ENCODE results near the gene CNKSR3.

Gene CNKSR3

GRCh38 chr6:154471609-154472362, 38.7 kb downstream of the CNKSR3 start:
- no peak overlapping the region for H2BK120ac ChIP-seq (ENCODE audit: low read depth, low read length)
- H3K27ac ChIP-seq (ENCODE audit: low read depth, low read length) = no peak overlapping the region
- no peak for DNase-seq

GRCh38 chr6:154469306-154469935, 41.1 kb downstream of the CNKSR3 start:
- no peak overlapping the region for H4K5ac ChIP-seq (ENCODE audit: low read length)
- no peak overlapping the region for H3K9ac ChIP-seq (ENCODE audit: low read length)
- no peak overlapping the region for H2BK15ac ChIP-seq (replicated peaks; ENCODE audit: low read depth)
- peaks cover 5% of the 10 kb centered on the region for H3K79me1 ChIP-seq (ENCODE audit: low read length)
- H3K27ac ChIP-seq (ENCODE audit: low read depth, low read length) = no peak overlapping the region
- H2AK5ac ChIP-seq (ENCODE audit: low read length) = no peak overlapping the region
- no peak overlapping the region for H3K23ac ChIP-seq (ENCODE audit: low read length)
- H3K4me3 ChIP-seq (ENCODE audit: low read length) = no peak overlapping the region
- H2BK5ac ChIP-seq (ENCODE audit: low read length) = no peak overlapping the region
- H3K4me2 ChIP-seq (ENCODE audit: low read length) = no peak overlapping the region
- no peak overlapping the region for H3K18ac ChIP-seq (ENCODE audit: low read length)
- no CpG with 5 or more reads among the region's 4 CpGs for WGBS (ENCODE audit: extremely low coverage, insufficient coverage, low lambda C conversion rate)
- no peak for DNase-seq
- no peaks in the 10 kb centered on the region for H3K36me3 ChIP-seq (ENCODE audit: control insufficient read depth, insufficient read depth, low read length)
- no peak overlapping the region for H4K8ac ChIP-seq (ENCODE audit: low read depth, low read length)
- no peak overlapping the region for H3K56ac ChIP-seq (ENCODE audit: low read length)
- no peaks in the 10 kb centered on the region for H3K4me1 ChIP-seq (ENCODE audit: control insufficient read depth, low read depth, low read length)
- H2BK120ac ChIP-seq (ENCODE audit: low read depth, low read length) = no peak overlapping the region
- no peak overlapping the region for H3K4ac ChIP-seq (ENCODE audit: low read depth, low read length)
- peaks cover 16% of the 10 kb centered on the region for H3K79me2 ChIP-seq (ENCODE audit: control insufficient read depth, insufficient read depth, low read length)
- H3K27me3 ChIP-seq (ENCODE audit: insufficient read depth, low read length, poor library complexity) = no peaks in the 10 kb centered on the region

More at GRCh38 chr6:154471609-154472362, 38.7 kb downstream of the CNKSR3 start:
- WGBS (ENCODE audit: extremely low coverage, insufficient coverage, low lambda C conversion rate) = no CpG with 5 or more reads among the region's 6 CpGs
- Histone ChIP-seq H3K56ac (ENCODE audit: low read length) (no peak overlapping the region), H4K5ac (ENCODE audit: low read length) (no peak overlapping the region), H3K36me3 (ENCODE audit: control insufficient read depth, insufficient read depth, low read length) (no peaks in the 10 kb centered on the region), H3K4ac (ENCODE audit: low read depth, low read length) (no peak overlapping the region), H4K8ac (ENCODE audit: low read depth, low read length) (no peak overlapping the region), H3K4me3 (ENCODE audit: low read length) (no peak overlapping the region), H3K9ac (ENCODE audit: low read length) (no peak overlapping the region), H3K18ac (ENCODE audit: low read length) (no peak overlapping the region), H3K27me3 (ENCODE audit: insufficient read depth, low read length, poor library complexity) (no peaks in the 10 kb centered on the region), H3K4me2 (ENCODE audit: low read length) (no peak overlapping the region), H2BK15ac (replicated peaks; ENCODE audit: low read depth) (no peak overlapping the region), H2AK5ac (ENCODE audit: low read length) (no peak overlapping the region), H3K79me1 (ENCODE audit: low read length) (peaks cover 8% of the 10 kb centered on the region), H2BK5ac (ENCODE audit: low read length) (no peak overlapping the region), H3K79me2 (ENCODE audit: control insufficient read depth, insufficient read depth, low read length) (peaks cover 29% of the 10 kb centered on the region), H3K4me1 (ENCODE audit: control insufficient read depth, low read depth, low read length) (no peaks in the 10 kb centered on the region), H3K23ac (ENCODE audit: low read length) (no peak overlapping the region)

GRCh38 chr6:154468760-154469159, 41.7 kb downstream of the CNKSR3 start:
- Histone ChIP-seq H3K27ac (ENCODE audit: low read depth, low read length) (no peak overlapping the region), H2BK120ac (ENCODE audit: low read depth, low read length) (no peak overlapping the region), H2BK5ac (ENCODE audit: low read length) (no peak overlapping the region), H3K56ac (ENCODE audit: low read length) (no peak overlapping the region), H2AK5ac (ENCODE audit: low read length) (no peak overlapping the region), H3K23ac (ENCODE audit: low read length) (no peak overlapping the region), H3K4ac (ENCODE audit: low read depth, low read length) (no peak overlapping the region), H3K18ac (ENCODE audit: low read length) (no peak overlapping the region), H3K79me2 (ENCODE audit: control insufficient read depth, insufficient read depth, low read length) (peaks cover 18% of the 10 kb centered on the region), H3K36me3 (ENCODE audit: control insufficient read depth, insufficient read depth, low read length) (no peaks in the 10 kb centered on the region), H4K5ac (ENCODE audit: low read length) (no peak overlapping the region), H3K79me1 (ENCODE audit: low read length) (peaks cover 6% of the 10 kb centered on the region), H3K4me3 (ENCODE audit: low read length) (no peak overlapping the region), H3K27me3 (ENCODE audit: insufficient read depth, low read length, poor library complexity) (no peaks in the 10 kb centered on the region), H3K4me2 (ENCODE audit: low read length) (no peak overlapping the region), H3K4me1 (ENCODE audit: control insufficient read depth, low read depth, low read length) (no peaks in the 10 kb centered on the region), H4K8ac (ENCODE audit: low read depth, low read length) (no peak overlapping the region), H2BK15ac (replicated peaks; ENCODE audit: low read depth) (no peak overlapping the region), H3K9ac (ENCODE audit: low read length) (no peak overlapping the region)
- DNase-seq = no peak
- no CpG with 5 or more reads among the region's 3 CpGs for WGBS (ENCODE audit: extremely low coverage, insufficient coverage, low lambda C conversion rate)

GRCh38 chr6:154466971-154467679, 43.4 kb downstream of the CNKSR3 start:
- DNase-seq = no peak
- Histone ChIP-seq H3K27ac (ENCODE audit: low read depth, low read length) (no peak overlapping the region), H3K4me2 (ENCODE audit: low read length) (no peak overlapping the region), H3K4me3 (ENCODE audit: low read length) (no peak overlapping the region), H3K27me3 (ENCODE audit: insufficient read depth, low read length, poor library complexity) (no peaks in the 10 kb centered on the region), H4K8ac (ENCODE audit: low read depth, low read length) (no peak overlapping the region), H2AK5ac (ENCODE audit: low read length) (no peak overlapping the region), H3K18ac (ENCODE audit: low read length) (no peak overlapping the region), H2BK5ac (ENCODE audit: low read length) (no peak overlapping the region), H4K5ac (ENCODE audit: low read length) (no peak overlapping the region), H3K36me3 (ENCODE audit: control insufficient read depth, insufficient read depth, low read length) (no peaks in the 10 kb centered on the region), H3K9ac (ENCODE audit: low read length) (no peak overlapping the region), H3K56ac (ENCODE audit: low read length) (no peak overlapping the region), H3K79me2 (ENCODE audit: control insufficient read depth, insufficient read depth, low read length) (peaks cover 17% of the 10 kb centered on the region), H3K23ac (ENCODE audit: low read length) (no peak overlapping the region), H3K4me1 (ENCODE audit: control insufficient read depth, low read depth, low read length) (no peaks in the 10 kb centered on the region), H3K79me1 (ENCODE audit: low read length) (peaks cover 6% of the 10 kb centered on the region), H3K4ac (ENCODE audit: low read depth, low read length) (no peak overlapping the region), H2BK120ac (ENCODE audit: low read depth, low read length) (no peak overlapping the region), H2BK15ac (replicated peaks; ENCODE audit: low read depth) (no peak overlapping the region)
- no CpG with 5 or more reads among the region's 9 CpGs for WGBS (ENCODE audit: extremely low coverage, insufficient coverage, low lambda C conversion rate)

GRCh38 chr6:154466139-154466538, 44.3 kb downstream of the CNKSR3 start:
- Histone ChIP-seq H3K56ac (ENCODE audit: low read length) (no peak overlapping the region), H3K18ac (ENCODE audit: low read length) (no peak overlapping the region), H3K23ac (ENCODE audit: low read length) (no peak overlapping the region), H2BK120ac (ENCODE audit: low read depth, low read length) (no peak overlapping the region), H2AK5ac (ENCODE audit: low read length) (no peak overlapping the region), H3K4me1 (ENCODE audit: control insufficient read depth, low read depth, low read length) (no peaks in the 10 kb centered on the region), H3K27ac (ENCODE audit: low read depth, low read length) (no peak overlapping the region), H3K9ac (ENCODE audit: low read length) (no peak overlapping the region), H2BK5ac (ENCODE audit: low read length) (no peak overlapping the region), H3K4ac (ENCODE audit: low read depth, low read length) (no peak overlapping the region), H3K27me3 (ENCODE audit: insufficient read depth, low read length, poor library complexity) (no peaks in the 10 kb centered on the region), H3K4me2 (ENCODE audit: low read length) (no peak overlapping the region), H3K79me2 (ENCODE audit: control insufficient read depth, insufficient read depth, low read length) (peaks cover 19% of the 10 kb centered on the region), H2BK15ac (replicated peaks; ENCODE audit: low read depth) (no peak overlapping the region), H3K79me1 (ENCODE audit: low read length) (peaks cover 4% of the 10 kb centered on the region), H4K5ac (ENCODE audit: low read length) (no peak overlapping the region), H3K36me3 (ENCODE audit: control insufficient read depth, insufficient read depth, low read length) (no peaks in the 10 kb centered on the region), H3K4me3 (ENCODE audit: low read length) (no peak overlapping the region), H4K8ac (ENCODE audit: low read depth, low read length) (no peak overlapping the region)
- WGBS (ENCODE audit: extremely low coverage, insufficient coverage, low lambda C conversion rate) = no CpG with 5 or more reads among the region's 3 CpGs
- no peak for DNase-seq
